ENCODE data around the gene ZBTB7A.
A peak's percentile ranks its signal among the peaks of the same experiment; 100 is the strongest.

The ZBTB7A gene

DNA sequence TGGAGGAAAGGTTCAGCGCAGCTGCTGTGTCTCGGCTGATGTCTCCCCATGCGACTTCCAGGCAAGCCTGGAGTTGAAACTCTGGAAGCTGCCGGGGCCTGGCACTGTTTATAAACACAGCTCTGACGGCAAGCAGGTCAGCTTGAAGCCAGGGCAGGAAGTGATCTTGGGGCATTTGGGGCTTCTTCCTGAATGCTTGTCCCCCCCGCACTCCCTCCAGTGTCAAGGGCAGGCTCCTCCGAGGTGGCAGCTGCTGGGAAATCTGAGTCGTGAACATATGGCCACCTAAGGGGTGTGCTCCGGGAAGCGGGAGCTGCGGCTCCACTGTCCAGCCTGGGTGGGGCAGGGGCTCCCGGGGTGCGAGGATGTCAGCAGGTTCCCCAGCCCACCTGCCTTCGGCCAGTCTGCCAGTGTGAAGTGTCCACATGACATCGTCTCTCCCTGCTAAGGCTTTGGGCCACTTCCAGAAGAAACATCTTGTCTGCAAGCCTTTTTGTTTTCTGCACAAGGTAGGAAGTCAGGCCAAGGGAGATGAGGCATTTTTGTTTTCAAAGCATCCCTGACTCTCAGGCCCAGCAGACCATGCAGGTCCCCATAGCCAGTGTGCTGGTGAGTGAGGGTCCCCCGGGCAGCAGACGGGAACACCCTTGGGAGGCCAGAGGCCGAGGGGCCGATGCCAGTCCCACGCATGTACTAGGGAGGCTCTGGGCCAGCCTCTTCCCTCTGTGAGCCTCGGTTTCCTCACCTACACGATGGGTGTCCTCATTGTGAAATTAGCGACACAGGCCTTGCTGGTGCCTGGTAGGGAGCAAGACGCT lies 56.5 kb downstream of the ZBTB7A start:
- no peak for TF ChIP-seq TEAD4 (IDR thresholded peaks at IDR 0.05)
- no peak for TF ChIP-seq EGR1 (IDR thresholded peaks at IDR 0.05)
- no peak for TF ChIP-seq CEBPB (IDR thresholded peaks at IDR 0.05)
- TF ChIP-seq CREB1 (IDR thresholded peaks at IDR 0.05; ENCODE audit: low read depth): no peak
- no peak for TF ChIP-seq EP300 (IDR thresholded peaks at IDR 0.05; ENCODE audit: borderline replicate concordance)
- TF ChIP-seq, protein P1, sequence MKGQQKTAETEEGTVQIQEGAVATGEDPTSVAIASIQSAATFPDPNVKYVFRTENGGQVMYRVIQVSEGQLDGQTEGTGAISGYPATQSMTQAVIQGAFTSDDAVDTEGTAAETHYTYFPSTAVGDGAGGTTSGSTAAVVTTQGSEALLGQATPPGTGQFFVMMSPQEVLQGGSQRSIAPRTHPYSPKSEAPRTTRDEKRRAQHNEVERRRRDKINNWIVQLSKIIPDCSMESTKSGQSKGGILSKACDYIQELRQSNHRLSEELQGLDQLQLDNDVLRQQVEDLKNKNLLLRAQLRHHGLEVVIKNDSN (IDR thresholded peaks at IDR 0.05): no peak
- TF ChIP-seq ZBTB7A (IDR thresholded peaks at IDR 0.05; ENCODE audit: low read depth): no peak
- no peak for TF ChIP-seq RAD21 (IDR thresholded peaks at IDR 0.05; ENCODE audit: low read depth)
- TF ChIP-seq, protein P2, sequence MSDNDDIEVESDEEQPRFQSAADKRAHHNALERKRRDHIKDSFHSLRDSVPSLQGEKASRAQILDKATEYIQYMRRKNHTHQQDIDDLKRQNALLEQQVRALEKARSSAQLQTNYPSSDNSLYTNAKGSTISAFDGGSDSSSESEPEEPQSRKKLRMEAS (IDR thresholded peaks at IDR 0.05): no peak
- no peak for TF ChIP-seq FOXM1 (IDR thresholded peaks at IDR 0.05; ENCODE audit: borderline replicate concordance, low read depth)
- TF ChIP-seq NFIC (IDR thresholded peaks at IDR 0.05): no peak

DNA sequence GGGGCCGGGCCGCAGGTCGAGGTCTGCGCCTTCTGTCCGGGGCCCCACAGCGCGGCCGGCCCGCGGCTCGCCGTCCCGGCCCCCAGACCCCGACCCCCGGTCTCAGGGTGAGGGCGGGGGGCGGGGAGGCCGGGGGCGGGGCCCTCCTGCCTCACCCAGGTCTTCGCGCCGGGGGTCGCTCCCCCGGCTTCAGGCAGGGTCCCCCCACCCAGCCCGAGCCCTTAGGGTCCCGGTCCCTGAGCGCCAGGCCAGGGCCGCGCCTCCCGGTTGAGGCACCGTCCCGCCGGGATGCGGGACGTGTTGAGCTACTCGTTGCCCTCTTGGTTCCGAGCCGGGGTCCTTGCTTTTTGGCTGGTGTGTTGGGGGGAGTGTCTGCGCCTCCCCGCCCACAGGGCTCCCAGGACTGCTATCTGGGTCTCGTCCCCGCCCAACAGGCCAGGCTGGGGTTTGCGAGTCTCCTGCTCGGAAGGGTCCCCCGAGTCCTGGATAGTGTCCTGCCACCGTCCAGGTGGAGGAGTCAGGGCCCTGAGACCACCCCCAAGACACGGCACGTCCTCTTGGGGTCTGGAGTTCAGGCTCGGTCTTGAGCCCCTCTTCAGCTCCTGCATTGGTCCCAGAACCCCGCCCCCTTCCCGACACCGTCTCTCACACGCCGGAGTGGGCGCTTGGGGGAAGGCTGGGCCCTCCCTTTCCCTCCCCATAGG lies 58.7 kb downstream of the ZBTB7A start:
- peak; percentile 32; the same call in 1 of the 2 replicates for TF ChIP-seq ZBTB7A (IDR thresholded peaks at IDR 0.05; ENCODE audit: low read depth)
- no peak for TF ChIP-seq YY1 (IDR thresholded peaks at IDR 0.05; ENCODE audit: low read depth)
- no peak for TF ChIP-seq TEAD4 (IDR thresholded peaks at IDR 0.05)

DNA sequence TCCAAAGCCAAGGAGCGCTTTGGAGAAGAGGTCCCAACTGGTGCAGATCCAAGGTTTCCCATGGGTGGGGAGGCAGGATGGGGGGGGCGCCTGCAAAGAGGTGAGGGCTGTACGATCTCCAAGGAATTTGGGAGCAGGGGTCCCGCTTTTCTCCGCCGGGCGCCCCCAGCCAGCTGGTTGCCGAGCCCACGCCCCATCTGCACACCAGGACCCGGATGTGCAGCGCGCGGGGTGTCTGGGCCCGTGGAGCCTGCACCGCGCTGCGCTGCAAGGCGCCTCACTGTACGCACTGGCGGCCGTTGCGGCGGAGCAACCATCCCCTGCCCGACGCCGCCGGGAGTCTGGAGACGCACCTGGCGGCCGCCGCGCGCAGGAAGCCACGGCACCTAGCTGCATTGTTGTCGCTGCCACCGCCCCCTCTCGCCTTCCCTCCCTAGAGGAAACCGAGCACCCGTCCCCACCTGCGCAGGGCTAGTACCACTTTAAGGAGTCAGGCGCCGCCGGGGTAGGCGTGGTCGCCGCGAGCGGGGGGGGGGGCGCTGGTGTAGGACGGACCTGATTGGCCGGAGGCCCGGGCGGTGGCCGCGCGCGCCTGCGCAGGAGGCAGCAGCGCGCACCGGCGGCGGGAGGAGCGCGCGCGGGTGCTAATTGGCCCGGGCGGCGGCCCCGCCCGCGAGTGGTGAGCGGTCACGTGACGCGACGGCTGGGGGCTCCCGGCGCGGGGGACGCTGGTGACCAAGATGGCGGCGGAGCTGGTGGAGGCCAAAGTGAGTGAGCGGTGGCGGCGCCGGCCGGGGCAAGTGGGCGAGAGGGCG lies 59.5 kb downstream of the ZBTB7A start, which contains the start of gene PIAS4:
Gene PIAS4, plus strand, starts transcription at position 716 of the 815 bp plus-strand sequence. Its CDS starts 25 bp downstream, at position 741.
- TF ChIP-seq YY1 (IDR thresholded peaks at IDR 0.05; ENCODE audit: low read depth) (peak; percentile 95), TEAD4 (IDR thresholded peaks at IDR 0.05) (0 out of 2 replicates have a peak, but pooled peaks have one; percentile 4), TCF12 (IDR thresholded peaks at IDR 0.05; ENCODE audit: low read depth) (0 out of 2 replicates have a peak, but pooled peaks have one; percentile 45), FOXM1 (IDR thresholded peaks at IDR 0.05; ENCODE audit: borderline replicate concordance, low read depth) (no peak), NFIC (IDR thresholded peaks at IDR 0.05) (peak; percentile 19; the same call in 1 of the 2 replicates), TAF1 (IDR thresholded peaks at IDR 0.05; ENCODE audit: low read depth) (peak; percentile 91), EGR1 (IDR thresholded peaks at IDR 0.05) (peak; percentile 30; the same call in 1 of the 2 replicates), CREB1 (IDR thresholded peaks at IDR 0.05; ENCODE audit: low read depth) (no peak), CEBPB (IDR thresholded peaks at IDR 0.05) (no peak), EP300 (IDR thresholded peaks at IDR 0.05; ENCODE audit: borderline replicate concordance) (no peak), ZBTB7A (IDR thresholded peaks at IDR 0.05; ENCODE audit: low read depth) (peak; percentile 65), RAD21 (IDR thresholded peaks at IDR 0.05; ENCODE audit: low read depth) (peak; percentile 1; the same call in 1 of the 2 replicates)
- TF ChIP-seq, protein P2 (IDR thresholded peaks at IDR 0.05): peak; percentile 89
- TF ChIP-seq, protein P1 (IDR thresholded peaks at IDR 0.05): peak; percentile 97
- TF ChIP-seq, protein P3, sequence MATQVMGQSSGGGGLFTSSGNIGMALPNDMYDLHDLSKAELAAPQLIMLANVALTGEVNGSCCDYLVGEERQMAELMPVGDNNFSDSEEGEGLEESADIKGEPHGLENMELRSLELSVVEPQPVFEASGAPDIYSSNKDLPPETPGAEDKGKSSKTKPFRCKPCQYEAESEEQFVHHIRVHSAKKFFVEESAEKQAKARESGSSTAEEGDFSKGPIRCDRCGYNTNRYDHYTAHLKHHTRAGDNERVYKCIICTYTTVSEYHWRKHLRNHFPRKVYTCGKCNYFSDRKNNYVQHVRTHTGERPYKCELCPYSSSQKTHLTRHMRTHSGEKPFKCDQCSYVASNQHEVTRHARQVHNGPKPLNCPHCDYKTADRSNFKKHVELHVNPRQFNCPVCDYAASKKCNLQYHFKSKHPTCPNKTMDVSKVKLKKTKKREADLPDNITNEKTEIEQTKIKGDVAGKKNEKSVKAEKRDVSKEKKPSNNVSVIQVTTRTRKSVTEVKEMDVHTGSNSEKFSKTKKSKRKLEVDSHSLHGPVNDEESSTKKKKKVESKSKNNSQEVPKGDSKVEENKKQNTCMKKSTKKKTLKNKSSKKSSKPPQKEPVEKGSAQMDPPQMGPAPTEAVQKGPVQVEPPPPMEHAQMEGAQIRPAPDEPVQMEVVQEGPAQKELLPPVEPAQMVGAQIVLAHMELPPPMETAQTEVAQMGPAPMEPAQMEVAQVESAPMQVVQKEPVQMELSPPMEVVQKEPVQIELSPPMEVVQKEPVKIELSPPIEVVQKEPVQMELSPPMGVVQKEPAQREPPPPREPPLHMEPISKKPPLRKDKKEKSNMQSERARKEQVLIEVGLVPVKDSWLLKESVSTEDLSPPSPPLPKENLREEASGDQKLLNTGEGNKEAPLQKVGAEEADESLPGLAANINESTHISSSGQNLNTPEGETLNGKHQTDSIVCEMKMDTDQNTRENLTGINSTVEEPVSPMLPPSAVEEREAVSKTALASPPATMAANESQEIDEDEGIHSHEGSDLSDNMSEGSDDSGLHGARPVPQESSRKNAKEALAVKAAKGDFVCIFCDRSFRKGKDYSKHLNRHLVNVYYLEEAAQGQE (IDR thresholded peaks at IDR 0.05; ENCODE audit: low read depth): no peak

DNA sequence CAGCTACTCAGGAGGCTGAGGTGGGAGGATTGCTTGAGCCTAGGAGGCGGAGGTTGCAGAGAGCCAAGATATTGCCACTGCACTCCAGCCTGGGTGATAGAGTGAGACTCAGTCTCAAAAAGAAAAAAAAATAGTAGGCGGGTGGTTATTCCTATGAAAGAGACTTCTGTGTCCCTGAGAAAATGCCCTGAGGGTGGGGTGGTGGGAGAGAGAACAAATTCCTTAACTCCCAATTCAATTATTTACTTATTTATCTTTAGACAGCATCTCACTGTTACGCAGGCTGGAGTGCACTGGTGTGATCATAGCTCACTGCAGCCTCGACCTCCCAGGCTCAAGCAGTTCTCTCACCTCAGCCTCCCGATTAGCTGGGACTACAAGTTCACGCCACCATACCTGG lies 71.1 kb downstream of the ZBTB7A start:
- TF ChIP-seq ZBTB7A (IDR thresholded peaks at IDR 0.05; ENCODE audit: low read depth) (no peak), CREB1 (IDR thresholded peaks at IDR 0.05; ENCODE audit: low read depth) (no peak), TEAD4 (IDR thresholded peaks at IDR 0.05) (no peak), EP300 (IDR thresholded peaks at IDR 0.05; ENCODE audit: borderline replicate concordance) (no peak), FOXM1 (IDR thresholded peaks at IDR 0.05; ENCODE audit: borderline replicate concordance, low read depth) (no peak)
